ENCODE measurements around the gene MBOAT1.

MBOAT1 gene

GRCh38 chr6:20234136-20234535 lies 21.9 kb upstream of the MBOAT1 start:
- no peak for DNase-seq (ENCODE audit: low spot score)

DNA sequence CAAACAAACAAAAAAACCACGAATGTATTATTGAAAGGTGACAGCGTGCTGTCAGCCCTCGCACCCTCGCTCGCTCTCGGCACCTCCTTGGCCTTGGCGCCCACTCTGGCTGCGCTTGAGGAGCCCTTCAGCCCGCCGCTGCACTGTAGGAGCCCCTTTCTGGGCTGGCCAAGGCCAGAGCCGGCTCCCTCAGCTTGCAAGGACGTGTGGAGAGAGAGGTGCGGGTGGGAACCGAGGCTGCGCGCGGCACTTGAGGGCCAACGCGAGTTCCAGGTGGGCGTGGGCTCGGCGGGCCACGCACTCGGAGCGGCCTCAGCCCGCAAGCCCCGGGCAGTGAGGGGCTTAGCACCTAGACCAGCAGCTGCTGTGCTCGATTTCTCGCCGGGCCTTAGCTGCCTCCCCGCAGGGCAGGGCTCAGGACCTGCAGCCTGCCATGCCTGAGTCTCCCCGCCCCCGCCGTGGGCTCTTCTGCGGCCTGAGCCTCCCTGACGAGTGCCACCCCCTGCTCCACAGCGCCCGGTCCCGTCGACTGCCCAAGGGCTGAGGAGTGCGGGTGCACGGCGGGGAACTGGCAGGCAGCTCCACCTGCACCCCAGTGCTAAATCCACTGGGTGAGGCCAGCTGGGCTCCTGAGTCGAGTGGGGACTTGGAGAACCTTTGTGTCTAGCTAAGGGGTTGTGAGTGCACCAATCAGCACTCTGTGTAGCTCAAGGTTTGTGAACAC lies 20.9 kb upstream of the MBOAT1 start:
- DNase-seq (ENCODE audit: low spot score): no peak

GRCh38 chr6:20232188-20232587 lies 19.9 kb upstream of the MBOAT1 start:
- no peak for DNase-seq (ENCODE audit: low spot score)

GRCh38 chr6:20230401-20231119 lies 18.3 kb upstream of the MBOAT1 start:
- no peak for DNase-seq (ENCODE audit: low spot score)

GRCh38 chr6:20229881-20230280 lies 17.6 kb upstream of the MBOAT1 start:
- DNase-seq (ENCODE audit: low spot score): no peak

- no peak for DNase-seq (ENCODE audit: low spot score)
These were observed 15.1 kb upstream of the MBOAT1 start for GRCh38 chr6:20227350-20227749.

GRCh38 chr6:20223141-20223540 lies 10.9 kb upstream of the MBOAT1 start:
- no peak for DNase-seq (ENCODE audit: low spot score)

DNA sequence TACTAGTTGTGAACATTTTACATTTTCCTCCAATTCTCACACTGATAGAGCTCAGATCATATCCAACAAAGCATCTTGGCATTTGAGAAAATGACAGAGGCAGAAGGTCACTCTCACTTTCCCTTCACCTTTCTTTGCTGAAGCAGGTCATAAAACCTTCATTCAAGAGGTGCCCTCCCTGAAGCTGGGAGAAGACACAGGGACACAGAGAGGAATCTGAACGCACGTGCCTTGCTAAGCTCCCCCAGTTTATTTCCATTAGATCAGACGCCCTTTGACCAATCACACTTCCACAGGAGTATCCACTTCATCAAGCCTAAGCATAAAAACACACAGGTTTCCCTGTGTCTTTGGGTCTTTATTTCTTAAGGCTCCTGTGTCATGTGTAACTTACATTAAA lies 9.2 kb upstream of the MBOAT1 start:
- no peak for DNase-seq (ENCODE audit: low spot score)

- no peak for DNase-seq (ENCODE audit: low spot score)
These were observed 8.1 kb upstream of the MBOAT1 start for GRCh38 chr6:20220359-20220758.

GRCh38 chr6:20217891-20218290 lies 5.6 kb upstream of the MBOAT1 start:
- peak; percentile 42 for DNase-seq (ENCODE audit: low spot score)

DNA sequence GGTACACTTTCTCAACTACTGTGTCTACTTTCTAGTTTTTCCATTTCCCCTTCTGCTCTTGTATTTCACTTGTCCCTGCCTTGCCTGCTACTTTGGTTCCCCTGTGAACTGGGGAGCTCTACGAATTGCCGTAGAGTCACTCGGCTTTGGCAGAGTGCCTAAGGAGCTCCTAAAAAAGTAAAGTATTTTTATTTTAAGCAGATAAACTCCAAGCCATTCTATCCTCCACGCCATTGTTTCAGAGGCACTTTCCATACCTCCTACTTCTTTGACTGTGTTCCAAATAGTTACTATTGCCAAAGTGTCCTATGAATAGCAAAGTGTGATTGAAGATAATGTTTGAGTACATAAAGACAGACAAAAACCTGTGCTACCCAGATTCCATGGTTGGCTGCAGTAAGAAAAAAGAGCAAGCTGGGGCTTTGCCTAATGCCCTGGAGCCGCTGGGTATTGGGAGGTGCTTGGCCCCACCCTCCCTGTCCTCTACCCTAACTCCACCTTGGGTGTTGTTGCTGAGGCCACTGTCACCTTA lies 5.1 kb upstream of the MBOAT1 start:
- no peak for DNase-seq (ENCODE audit: low spot score)

DNA sequence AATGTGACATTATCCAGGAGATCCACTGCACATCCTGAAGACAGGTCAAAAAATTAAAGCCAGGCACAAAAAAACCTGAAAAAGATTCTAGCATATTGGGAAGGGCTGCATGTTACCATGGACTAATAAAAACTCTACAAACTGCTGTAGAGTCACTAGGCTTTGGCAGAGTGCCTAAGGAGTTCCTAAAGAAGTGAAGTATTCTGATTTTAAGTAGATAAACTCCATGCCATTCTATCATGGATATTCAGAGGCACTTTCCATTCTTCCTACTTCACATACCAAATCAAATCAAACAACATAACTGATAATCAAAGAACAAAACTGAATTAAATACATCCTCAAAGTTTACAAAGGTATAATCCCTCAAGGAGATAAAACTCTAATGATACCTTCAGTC lies 3.0 kb upstream of the MBOAT1 start:
- no peak for DNase-seq (ENCODE audit: low spot score)

GRCh38 chr6:20213271-20213798 lies 1.1 kb upstream of the MBOAT1 start:
- no peak for DNase-seq (ENCODE audit: low spot score)

- no peak for DNase-seq (ENCODE audit: low spot score)
These were observed 303 bp downstream of the MBOAT1 start for GRCh38 chr6:20211941-20212391.

- no peak for DNase-seq (ENCODE audit: low spot score)
These were observed 980 bp downstream of the MBOAT1 start for GRCh38 chr6:20211037-20211940.

DNA sequence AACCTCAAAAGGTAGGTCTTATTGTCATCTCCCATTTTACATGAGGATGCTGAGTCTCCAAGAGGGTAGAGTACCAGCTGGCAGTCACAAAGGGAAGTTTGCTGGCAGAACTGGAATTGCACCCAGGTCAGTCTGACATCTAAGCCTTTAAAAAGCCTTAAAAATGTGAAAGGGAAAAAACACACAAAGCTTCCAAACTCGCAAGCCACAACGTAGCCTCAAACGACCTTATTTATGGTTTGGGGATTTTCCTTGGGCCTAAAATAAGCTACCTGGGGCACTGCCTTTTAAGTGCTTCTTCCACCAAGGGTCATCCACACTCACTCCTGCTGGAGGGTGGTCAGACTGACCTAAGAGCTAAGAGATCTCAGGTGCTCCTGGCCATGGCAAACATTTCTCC lies 2.1 kb downstream of the MBOAT1 start:
- no peak for DNase-seq (ENCODE audit: low spot score)

- DNase-seq (ENCODE audit: low spot score): no peak
These were observed 3.4 kb downstream of the MBOAT1 start for GRCh38 chr6:20208687-20209378.

- DNase-seq (ENCODE audit: low spot score): no peak
These were observed 5.2 kb downstream of the MBOAT1 start for GRCh38 chr6:20207088-20207418.

- DNase-seq (ENCODE audit: low spot score): no peak
These were observed 6.5 kb downstream of the MBOAT1 start for GRCh38 chr6:20205722-20206161.

GRCh38 chr6:20204512-20204894 lies 7.8 kb downstream of the MBOAT1 start:
- no peak for DNase-seq (ENCODE audit: low spot score)

Measured in globus pallidus (tissue), 1 donor.